ENCODE data around the gene PI4KA.

DNA sequence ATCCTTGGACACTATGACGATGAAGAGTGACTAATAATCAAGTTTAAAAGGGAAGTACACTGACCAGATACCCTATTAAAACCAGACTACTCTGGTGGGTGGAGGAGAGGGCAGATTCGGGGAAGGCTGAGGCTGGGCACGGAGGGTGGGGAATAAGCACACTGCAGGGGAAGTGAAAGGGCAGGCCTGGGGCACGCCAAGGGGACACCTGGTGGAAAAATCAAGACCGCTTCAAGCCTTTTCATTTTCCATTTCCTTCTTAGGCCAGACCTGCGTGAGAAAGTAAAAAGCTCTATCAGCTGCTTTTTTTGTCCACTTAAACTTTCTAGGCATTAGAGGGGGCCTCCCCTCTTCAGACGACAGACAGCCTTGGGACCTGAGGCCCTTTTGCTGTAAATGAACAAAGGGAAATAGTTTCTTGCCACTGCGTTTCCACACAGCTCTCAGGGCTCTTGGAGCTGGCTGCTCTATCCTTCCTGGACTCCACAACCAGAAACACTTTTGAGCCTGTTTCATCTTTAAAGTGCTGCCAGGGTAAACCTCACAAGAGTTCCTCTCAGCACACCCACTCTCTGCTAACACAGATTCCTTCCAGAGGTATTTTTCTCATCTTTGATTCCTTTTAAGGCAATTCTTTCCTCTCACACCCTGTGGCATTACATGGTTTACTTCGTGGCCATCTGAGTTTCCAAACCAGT is 109.7 kb downstream of the PI4KA start:
- TF ChIP-seq POLR2AphosphoS5 (IDR thresholded peaks at IDR 0.05; ENCODE audit: low read depth, low read length): no peak
- no peak for TF ChIP-seq POLR2A (IDR thresholded peaks at IDR 0.05; ENCODE audit: low read depth, low read length)

Measured in GM12892 (cell line).